ENCODE measurements around the gene NAIF1.
"Not testable (repeated sequence)": the region's sequence is repeated elsewhere in the genome, so short reads cannot be mapped to it uniquely, and the experiment has no call there.

NAIF1 gene

DNA sequence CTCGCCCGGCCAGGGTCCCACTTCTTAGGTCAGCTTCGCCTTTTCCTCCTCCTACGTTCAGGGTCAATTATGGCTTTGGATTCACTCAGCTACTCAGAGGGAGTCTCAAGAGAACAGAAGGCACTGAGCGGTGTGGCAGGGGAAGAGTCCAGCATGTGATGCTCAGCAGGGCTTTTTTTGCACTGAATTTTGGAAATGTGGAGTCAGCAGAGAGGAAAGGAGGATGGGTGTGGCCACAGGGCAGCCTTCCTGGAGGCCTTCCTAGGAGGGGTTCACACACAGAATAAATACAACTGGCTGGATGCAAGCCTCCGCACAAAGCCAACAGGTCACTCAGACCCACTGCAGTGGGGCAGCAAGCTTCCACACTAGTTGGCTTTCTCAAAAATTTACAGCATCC, 4.8 kb downstream of the NAIF1 start:
- DNase-seq (ENCODE audit: low read depth in 2 of 2, low spot score in 1 of 2): no peak

GRCh38 chr9:128061275-128061960, 5.7 kb downstream of the NAIF1 start:
- DNase-seq (ENCODE audit: low read depth in 2 of 2, low spot score in 1 of 2): no peak

- DNase-seq (ENCODE audit: low read depth in 2 of 2, low spot score in 1 of 2): no peak
These were observed 7.6 kb downstream of the NAIF1 start for GRCh38 chr9:128059365-128059983.

GRCh38 chr9:128057724-128058409, 9.3 kb downstream of the NAIF1 start:
- DNase-seq (ENCODE audit: low read depth in 2 of 2, low spot score in 1 of 2): no peak

DNA sequence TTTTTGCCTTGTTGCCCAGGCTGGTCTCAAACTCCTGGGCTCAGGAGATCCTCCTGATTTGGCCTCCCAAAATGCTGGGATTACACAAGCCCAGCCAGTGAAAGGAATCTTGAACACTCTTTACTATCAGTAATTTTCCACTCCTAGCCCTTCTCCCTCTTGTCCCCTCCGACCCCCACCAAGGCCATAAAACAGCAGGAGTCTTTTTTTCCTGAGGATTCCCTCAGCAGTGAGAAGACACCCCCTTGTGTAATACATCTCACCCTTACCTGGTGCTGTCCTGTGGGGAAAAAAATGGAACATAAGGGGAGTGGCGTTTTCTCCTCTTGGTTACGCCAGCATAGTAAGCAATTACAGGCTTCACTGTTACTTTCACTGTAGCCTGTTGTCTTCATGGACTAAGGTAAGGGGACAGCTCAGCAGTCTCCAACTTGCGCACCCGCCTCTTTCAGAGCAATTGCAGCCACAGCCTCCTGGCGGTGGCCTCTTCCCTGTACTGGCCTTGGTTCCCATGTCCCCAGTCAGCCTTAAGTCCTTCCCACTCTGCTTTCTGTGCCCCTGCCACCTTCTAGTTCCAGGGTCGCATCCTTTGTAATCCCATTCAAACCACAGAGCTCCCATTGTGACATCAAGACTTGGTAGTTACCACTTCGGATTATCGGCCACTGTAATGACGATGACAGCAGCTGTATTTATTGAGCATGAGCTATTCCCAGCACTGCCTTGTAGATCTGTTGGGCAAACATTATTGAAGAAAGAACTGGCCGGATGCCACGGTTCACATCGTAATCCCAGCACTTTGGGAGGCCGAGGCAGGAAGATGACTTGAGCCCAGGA, 10.0 kb downstream of the NAIF1 start:
- no peak for DNase-seq (ENCODE audit: low read depth in 2 of 2, low spot score in 1 of 2)

GRCh38 chr9:128056086-128056485, 11.0 kb downstream of the NAIF1 start:
- no peak for DNase-seq (ENCODE audit: low read depth in 2 of 2, low spot score in 1 of 2)

- DNase-seq (ENCODE audit: low read depth in 2 of 2, low spot score in 1 of 2): no peak
These were observed 11.6 kb downstream of the NAIF1 start for GRCh38 chr9:128055344-128056040.

DNA sequence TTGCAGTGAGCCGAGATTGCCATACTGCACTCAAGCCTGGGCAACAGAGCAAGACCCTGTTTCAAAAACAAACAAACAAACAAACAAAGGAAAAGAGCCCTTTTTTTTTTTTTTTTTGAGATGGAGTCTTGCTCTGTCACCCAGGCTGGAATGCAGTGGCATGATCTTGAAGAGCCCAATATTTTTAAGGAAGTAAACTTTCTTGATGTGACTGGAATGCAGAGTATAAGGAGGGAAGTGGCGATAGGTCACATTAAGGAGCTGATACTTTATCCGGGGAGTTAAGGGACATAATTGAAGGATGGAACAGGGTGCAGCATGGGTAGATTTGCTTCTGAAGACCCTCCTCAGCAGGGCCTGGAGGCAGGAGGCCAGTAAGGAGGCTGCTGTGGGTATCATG, 13.0 kb downstream of the NAIF1 start:
- DNase-seq (ENCODE audit: low read depth in 2 of 2, low spot score in 1 of 2): no peak

DNA sequence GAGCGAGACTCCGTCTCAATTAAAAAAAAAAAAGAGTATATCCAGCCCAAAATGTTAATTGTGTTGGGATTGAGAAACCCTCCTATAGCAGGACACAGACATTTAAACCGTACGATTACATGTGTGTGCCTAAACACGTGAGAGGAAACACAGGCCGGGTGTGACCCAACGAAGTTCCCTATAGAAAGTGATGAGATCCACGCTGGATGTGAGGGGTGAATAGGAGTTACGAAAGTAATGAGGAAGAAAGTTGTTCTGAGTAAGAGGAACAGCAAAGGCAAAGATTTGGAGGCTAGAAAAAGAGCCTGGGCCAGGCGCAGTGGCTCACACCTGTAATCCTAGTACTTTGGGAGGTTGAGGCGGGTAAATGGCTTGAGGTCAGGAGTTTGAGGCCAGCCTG, 13.6 kb downstream of the NAIF1 start:
- DNase-seq (ENCODE audit: low read depth in 2 of 2, low spot score in 1 of 2): no peak

GRCh38 chr9:128051932-128052709, 15.0 kb downstream of the NAIF1 start:
- no peak for DNase-seq (ENCODE audit: low read depth in 2 of 2, low spot score in 1 of 2)

GRCh38 chr9:128049843-128050242, 17.3 kb downstream of the NAIF1 start:
- no peak for DNase-seq (ENCODE audit: low read depth in 2 of 2, low spot score in 1 of 2)

DNA sequence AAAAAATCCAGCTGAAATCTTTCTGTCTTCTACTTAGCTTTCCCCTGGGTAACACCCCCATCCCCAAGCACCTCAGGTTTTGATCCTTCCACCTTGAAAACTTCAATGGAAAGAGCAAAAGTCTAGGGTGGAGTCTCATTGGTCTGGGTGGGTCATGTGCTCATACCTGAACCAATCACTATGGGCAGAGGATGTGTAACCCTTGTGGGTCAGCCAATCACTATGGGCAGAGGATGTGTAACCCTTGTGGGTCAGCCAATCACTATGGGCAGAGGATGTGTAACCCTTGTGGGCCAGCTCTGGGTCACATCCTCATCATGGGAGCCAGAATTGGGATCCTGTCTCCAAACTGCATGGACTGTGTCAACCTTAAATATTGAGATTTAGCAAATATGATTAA, 18.5 kb downstream of the NAIF1 start:
- DNase-seq (ENCODE audit: low read depth in 2 of 2, low spot score in 1 of 2): no peak

DNA sequence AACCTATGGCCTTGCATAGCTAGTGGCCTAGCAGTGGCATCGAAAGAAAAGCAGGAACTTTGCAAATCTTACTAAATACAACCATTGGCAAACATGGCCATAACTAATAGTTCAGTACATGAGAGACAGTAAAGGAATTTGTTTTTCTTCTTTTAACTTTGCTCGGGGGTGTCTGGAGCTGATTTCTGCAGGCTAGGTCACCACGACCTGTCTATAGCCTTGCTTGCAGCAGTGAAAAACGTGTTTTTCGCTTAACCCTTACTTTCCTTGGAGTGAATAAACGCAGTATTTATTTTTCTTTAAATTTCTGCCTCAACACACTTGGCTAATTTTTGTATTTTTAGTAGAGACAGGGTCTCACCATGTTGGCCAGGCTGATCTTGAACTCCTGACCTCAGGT, 19.9 kb downstream of the NAIF1 start:
- DNase-seq (ENCODE audit: low read depth in 2 of 2, low spot score in 1 of 2): no peak

DNA sequence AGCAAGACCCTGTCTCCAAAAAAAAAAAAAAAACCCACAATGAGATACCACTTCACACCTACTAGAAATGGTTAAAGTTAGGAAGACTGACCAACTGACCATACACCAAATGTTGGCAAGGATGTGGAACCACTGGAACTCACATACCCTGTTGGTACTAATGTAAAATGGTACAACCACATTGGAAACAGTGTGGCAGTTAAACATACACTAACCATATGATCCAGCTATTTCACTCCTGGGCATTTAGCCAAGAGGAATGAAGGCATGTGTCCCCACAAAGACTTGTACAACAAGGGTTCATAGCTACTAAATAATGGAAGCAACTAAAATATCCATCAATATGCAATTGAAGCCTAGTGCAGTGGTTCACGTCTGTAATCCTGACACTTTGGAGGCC, 21.3 kb downstream of the NAIF1 start:
- DNase-seq (ENCODE audit: low read depth in 2 of 2, low spot score in 1 of 2): no peak

DNA sequence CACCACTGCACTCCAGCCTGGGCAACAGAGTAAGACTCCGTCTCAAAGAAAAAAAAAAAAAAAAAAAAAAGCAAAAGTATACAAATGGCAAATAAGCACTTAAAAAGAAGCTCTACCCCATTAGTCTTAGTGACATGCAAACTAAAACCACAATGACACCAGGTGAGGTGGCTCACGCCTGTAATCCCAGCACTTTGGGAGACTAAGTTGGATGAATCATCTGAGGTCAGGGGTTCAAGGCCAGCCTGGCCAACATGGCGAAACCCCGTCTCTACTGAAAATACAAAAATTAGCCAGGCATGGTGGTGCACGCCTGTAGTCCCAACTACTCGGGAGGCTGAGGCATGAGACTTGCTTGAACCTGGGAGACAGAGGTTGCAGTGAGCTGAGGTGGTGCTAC, 21.7 kb downstream of the NAIF1 start:
- DNase-seq (ENCODE audit: low read depth in 2 of 2, low spot score in 1 of 2): not testable (repeated sequence)

GRCh38 chr9:128043467-128043868, 23.7 kb downstream of the NAIF1 start:
- no peak for DNase-seq (ENCODE audit: low read depth in 2 of 2, low spot score in 1 of 2)

GRCh38 chr9:128042043-128042442, 25.1 kb downstream of the NAIF1 start:
- no peak for DNase-seq (ENCODE audit: low read depth in 2 of 2, low spot score in 1 of 2)

GRCh38 chr9:128040783-128041182, 26.3 kb downstream of the NAIF1 start:
- DNase-seq (ENCODE audit: low read depth in 2 of 2, low spot score in 1 of 2): not testable (repeated sequence)

DNA sequence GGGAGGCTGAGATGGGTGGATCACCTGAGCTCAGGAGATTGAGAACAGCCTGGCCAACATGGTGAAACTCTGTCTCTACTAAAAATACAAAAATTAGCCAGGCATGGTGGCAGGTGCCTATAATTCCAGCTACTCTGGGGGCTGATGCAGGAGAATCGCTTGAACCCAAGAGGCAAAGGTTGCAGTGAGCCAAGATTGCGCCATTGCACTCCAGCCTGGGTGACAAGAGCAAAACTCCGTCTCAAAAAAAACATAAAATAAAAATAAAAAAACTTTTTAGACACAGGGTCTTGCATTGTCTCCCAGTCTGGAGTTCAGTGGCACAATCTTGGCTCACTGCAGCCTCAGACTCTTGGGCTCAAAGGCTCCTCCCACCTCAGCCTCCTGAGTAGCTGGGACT, 30.6 kb downstream of the NAIF1 start:
- not testable (repeated sequence) for DNase-seq (ENCODE audit: low read depth in 2 of 2, low spot score in 1 of 2)
